Inflammatory macrophage treated with lipopolysaccharide for 4 hours (primary cell): ENCODE measurements around the gene CDK14.

Experiments used
- DNase-seq: peaks from one replicate; pipeline ENCODE4 v3.0.0-alpha.2; 2020

Gene CDK14

DNA sequence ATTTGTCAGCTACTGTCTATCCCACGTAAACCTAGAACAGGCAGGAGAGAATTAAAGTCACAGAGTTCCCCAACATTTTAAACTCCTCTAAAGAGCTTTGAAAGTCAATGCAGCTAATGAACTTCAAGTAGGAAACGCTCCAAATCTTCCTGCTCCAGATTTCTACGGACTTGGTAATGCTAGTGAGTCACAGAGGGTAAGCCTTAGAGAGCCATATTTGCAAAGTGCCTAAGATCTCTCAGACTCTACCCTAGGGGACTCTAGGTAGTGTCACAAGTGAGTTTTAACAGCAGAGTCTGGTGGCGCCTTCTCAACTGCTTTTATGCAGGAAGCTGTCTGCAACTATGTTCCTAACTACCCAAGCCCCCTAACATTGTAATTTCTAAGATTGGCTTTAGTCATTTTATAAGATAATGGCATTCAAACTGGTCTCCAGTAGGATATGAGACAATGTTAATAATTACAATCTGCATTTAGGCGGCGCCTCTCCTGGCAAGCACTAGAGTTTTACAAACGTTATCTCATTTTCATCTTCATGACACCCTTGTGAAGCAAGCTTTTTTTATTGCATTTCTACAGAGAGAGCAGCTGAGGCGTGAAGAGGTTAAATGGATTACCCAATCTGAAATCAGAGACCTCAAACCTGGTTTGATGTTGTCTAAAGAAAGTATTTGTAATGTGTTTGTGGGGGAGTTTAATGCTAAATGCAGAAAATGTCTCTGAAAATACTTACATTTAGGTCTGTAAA, 646.1 kb downstream of the CDK14 start:
- no peak for DNase-seq

DNA sequence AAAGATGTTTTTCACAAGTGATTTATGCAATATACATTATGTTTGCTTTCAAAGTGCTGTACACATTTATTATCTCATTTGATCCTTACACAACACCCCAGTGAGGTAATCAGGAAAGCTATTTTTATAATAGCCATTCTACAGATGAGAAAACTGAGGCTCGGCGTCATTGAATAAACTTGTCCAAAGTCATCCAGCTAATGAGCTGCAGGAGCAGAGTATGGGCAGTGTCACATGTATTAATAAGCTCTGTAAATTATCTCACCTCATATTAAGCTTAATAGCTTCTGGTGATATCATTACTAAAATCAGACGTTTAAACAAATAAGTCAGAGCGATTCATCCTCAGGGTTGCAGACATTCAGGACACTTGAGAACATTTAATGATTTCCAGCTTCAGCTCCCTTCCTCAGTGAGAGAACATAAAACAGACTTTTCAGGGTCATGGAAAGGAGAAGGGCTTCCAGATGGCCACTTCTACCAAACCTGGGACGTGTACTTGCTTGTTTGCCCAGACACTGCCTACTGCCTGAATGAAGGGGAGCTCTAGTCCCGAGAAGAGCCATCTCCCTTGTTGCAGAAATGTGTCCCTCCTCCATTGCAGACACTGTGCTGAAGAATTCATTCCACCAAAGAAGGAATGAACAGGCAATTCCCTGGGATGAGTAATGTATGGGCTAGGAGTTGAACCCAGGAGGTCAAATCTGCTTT, 647.6 kb downstream of the CDK14 start:
- no peak for DNase-seq

DNA sequence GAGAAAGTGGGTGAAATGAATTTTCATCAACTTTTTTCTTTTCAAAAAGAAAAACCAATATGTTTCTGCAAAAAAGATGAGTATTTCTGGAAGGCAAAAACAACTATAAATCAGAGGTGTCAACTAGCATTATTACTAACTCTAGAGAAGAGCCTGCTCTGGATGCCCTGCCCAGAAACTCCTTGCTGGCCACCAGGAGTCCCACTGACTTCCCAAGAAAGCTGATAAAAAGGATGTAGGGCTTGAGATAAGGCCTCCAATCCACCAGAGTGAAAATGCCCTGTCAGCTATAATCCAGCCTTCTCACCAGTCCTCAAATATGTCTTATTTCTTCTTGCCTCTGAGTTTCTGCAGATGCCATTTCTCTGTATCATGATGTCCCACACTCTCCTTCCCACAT, 651.4 kb downstream of the CDK14 start:
- no peak for DNase-seq

DNA sequence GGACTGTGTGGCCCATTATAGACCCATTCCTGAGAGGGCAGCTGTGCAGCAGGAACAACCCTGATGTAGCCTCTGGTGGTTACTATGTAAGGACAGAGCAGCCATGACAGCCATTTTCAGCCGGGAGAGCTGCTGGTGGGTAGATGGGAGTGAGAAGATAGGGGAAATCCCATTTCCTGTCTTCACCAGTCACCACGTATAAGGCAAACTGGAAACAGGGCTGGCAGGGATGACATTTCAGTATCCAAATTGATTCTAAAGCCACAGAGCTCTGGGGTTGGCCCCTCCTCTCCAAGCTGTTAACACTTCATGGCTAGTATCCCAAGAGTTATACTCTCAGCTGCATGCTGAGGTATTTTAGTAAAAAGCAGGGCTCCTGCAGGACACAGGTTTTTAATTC, 652.9 kb downstream of the CDK14 start:
- DNase-seq = no peak

DNA sequence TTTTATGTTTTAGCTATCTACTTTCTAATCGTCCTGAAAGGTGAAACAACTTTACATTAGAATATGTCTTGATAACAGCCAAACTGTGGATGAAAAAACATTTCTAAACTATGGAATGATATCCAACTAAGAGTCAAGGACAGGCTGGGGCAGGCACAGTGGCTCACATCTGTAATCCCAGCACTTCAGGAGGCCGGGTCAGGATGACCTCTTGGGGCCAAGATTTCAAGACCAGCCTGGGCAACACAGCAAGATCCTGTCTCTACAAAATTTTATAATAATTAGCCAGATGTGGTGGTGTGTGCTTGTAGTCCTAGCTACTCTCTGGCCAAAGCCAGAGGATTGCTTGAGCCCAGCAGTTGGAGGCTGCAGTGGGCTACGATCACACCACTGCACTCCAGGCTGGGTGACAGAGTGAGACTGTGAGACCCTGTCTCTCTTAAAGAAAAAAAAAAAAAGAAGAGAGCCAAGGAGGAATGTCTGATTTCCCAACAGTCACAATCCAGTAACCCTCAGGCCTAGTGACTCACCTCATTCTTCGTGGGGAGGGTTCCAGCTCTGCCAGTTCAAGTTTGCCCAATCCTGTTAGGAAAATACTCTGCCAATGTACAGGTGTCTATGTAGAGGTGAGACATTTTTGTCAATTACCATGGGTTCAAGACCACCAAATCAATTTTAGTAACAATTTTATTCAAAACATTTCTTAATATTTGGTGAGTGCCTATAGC, 653.5 kb downstream of the CDK14 start:
- no peak for DNase-seq

DNA sequence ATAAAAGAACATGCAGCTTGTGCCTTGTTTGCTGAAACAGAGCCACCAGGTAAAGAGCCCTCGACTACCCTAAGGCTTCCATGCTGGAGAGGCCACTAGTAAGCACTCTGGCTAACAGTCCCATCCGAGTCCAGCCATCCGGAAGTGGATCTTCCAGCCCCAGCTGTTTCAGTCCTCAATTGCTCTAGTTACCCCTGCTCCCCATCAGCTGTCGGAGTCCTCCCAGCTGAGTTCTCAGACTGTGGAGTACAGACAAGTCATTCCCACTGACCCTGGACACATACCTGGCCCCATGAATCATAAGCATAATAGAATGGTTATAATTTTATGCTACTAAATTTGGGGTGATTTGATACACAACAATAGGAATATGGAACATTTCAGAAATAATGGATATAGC, 654.6 kb downstream of the CDK14 start:
- no peak for DNase-seq

GRCh38 chr7:91251877-91252276, 655.8 kb downstream of the CDK14 start:
- no peak for DNase-seq
